Fibroblast of skin of left quadriceps (primary cell): ENCODE data around the gene PHB1.
"Not testable (repeated sequence)": the region's sequence is repeated elsewhere in the genome, so short reads cannot be mapped to it uniquely, and the experiment has no call there.

Experiments used
- DNase-seq, 2 experiments: peaks; one replicate each; pipeline ENCODE4 v3.0.0-alpha.2; 2013; ENCODE audit warnings: low read depth in 2 of 2

Gene PHB1

DNA sequence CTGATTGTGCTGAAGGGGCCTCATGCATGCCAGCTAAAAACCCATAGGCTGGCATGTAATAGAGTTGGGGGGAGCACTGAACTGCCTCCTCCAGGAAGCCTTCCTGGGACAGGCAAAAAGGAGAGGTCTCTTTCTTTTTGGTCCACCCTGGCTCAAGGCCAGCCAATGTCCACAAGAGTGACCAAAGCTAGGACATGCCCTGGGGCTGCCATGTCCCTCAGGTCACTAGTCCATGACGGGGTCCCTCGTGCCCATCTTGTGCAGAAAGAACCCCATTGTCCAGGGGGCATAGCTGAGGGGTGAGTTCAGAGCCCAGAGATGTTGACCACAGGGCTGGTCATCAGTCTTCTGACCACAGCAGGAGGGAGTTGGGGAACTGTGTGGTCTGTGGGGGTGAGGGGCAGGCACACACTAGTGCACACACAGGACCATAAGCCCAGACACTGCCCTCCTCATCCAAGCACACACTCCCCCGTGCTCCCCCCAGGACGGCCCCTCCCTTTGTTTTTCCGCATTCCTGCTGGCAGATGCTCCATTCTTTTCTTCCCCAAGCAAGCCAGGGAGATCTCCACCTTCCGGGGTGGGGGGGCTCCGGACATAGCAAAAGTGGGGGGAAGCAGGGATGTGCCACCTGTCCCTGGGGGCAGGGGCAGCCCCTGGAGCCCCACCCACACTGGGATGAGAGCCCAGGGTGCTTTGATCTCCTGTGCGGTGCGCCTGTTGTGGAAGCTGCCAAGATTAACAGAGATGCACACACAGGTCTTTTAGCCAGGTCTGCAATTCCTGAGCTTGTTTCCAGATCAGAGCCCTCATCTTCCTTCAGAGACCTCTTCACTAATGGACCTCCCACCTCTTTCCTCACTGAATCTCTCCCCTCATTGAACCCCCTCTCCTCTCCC lies 25.2 kb upstream of the PHB1 start:
- no peak for DNase-seq

DNA sequence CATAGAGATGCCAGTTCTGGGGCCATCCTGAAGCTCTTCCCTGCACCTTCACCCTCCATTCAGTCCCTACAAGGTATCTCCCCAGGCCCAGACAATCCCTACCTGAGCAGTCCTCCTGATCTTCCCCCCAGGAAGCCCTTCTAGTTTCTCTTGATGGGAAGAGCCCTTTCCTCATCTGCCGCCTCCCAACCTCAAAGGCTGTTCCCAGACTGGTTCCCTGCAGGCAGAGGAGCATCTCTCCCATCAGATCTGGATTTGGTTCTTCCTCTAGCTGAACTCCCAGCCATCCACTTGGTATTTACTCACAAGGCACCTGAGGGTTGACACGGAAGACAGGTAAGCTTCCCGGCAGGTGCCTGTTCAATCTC lies 24.6 kb upstream of the PHB1 start:
- DNase-seq, result no peak

- DNase-seq, result no peak
Observed at GRCh38 chr17:49438436-49439278, 24.0 kb upstream of the PHB1 start.

GRCh38 chr17:49437696-49438435 lies 23.2 kb upstream of the PHB1 start:
- no peak for DNase-seq

GRCh38 chr17:49436174-49436573 lies 21.5 kb upstream of the PHB1 start:
- DNase-seq, result no peak

DNA sequence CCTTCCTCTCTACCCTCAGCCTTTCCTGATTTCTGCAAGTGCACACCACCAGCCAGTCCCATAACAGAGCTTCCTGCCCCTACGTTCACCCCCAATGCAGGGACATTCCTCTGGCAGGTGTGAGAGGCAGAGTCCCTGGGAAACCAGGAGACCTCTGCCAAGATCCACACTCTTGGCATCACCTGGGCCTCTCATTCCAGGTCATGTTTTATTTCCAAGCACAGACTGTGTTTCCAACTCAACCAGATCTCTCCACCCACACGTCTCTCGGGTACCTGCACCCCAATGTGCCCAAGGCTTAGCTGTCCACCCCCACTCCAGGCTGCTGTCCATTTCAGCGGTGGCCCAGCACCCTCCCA lies 21.0 kb upstream of the PHB1 start:
- no peak for DNase-seq

GRCh38 chr17:49434821-49435670 lies 20.4 kb upstream of the PHB1 start:
- no peak for DNase-seq

GRCh38 chr17:49433000-49433694 lies 18.5 kb upstream of the PHB1 start:
- no peak for DNase-seq

DNA sequence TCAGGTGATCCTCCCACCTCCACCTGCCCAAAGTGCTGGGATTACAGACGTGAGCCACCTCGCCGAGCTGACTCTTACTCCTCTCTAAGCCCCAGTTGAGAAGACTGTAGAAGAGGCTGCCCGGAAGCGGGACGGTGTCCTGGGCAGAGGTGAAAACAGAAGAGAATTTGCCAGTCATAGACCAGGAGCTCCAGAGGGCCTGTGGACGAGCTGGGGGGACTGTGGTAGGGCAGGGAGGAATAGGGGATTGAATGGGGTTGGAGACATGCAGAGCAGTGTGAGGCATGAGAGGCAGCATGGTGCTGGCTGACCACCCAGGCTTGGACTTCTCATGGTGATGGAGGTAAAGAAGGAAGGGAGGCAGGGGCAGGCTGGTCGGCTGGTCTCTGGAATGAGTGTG lies 17.1 kb upstream of the PHB1 start:
- DNase-seq, result no peak

- no peak for DNase-seq
Observed at GRCh38 chr17:49425004-49425286, 10.3 kb upstream of the PHB1 start.

DNA sequence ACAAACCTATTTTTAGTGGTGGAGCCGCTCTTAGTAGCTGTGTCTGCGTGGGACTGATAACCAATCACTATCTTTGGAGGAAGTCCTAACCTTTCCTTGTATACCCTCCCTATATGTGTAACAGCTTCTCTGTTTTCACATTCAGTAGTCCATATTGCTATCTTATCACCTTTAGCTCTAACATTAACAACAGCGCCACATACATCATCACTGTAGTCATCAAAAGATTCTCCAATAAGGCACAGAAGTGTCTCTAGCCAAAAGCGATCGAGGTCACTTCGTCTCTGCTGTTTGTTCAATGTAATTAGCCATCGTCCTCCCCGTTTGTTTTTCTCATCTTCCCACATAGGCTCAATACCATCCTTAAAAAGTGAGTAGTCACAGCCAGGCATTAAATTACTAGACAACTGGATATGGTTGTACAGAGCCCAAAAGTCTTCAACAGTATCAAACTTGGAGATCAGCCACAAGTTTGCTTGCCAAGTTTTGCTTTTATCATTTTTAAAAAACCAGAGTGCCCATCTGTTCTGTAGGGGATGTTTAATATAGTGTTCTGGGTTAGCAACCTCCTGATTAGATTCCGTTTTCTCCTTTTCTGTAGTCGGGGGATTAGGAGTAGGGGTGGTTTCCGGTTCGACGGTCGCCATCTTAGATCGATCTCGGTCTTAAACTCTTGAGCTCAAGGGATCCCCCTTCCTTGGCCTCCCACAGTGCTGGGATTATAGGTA lies 9.8 kb upstream of the PHB1 start:
- not testable (repeated sequence) for DNase-seq

GRCh38 chr17:49422714-49423113 lies 8.0 kb upstream of the PHB1 start:
- no peak for DNase-seq

DNA sequence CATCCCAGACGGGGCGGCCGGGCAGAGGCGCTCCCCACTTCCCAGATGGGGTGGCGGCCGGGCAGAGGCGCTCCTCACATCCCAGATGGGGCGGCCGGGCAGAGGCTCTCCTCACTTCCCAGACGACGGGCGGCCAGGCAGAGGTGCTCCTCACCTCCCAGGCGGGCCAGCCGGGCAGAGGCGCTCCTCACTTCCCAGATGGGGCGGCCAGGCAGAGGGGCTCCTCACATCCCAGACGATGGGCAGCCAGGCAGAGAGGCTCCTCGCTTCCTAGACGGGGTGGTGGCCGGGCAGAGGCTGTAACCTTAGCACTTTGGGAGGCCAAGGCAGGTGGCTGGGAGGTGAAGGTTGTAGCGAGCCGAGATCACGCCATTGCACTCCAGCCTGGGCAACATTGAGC lies 5.1 kb upstream of the PHB1 start:
- not testable (repeated sequence) for DNase-seq

DNA sequence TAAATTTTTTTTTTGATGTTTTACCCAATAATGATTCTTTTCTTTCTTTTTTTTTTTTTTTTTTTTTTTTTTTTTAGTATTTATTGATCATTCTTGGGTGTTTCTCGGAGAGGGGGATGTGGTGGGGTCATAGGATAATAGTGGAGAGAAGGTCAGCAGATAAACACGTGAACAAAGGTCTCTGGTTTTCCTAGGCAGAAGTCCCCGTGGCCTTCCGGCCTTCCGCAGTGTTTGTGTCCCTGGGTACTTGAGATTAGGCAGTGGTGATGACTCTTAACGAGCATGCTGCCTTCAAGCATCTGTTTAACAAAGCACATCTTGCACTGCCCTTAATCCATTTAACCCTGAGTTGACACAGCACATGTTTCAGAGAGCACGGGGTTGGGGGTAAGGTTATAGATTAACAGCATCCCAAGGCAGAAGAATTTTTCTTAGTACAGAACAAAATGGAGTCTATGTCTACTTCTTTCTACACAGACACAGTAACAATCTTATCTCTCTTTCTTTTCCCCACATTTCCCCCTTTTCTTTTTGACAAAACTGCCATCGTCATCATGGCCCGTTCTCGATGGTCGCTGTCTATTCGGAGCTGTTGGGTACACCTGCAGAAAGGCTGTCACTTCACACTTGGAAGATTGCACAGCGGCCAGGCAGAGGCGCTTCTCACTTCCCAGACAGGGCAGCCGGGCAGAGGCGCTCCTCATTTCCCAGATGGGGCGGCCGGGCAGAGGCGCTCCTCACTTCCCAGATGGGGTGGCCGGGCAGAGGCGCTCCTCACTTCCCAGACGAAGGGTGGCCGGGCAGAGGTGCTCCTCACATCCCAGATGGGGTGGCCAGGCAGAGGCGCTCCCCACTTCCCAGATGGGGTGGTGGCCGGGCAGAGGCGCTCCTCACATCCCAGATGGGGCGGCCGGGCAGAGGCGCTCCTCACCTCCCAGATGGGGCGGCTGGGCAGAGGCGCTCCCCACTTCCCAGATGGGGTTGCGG lies 4.4 kb upstream of the PHB1 start:
- DNase-seq, result not testable (repeated sequence)

DNA sequence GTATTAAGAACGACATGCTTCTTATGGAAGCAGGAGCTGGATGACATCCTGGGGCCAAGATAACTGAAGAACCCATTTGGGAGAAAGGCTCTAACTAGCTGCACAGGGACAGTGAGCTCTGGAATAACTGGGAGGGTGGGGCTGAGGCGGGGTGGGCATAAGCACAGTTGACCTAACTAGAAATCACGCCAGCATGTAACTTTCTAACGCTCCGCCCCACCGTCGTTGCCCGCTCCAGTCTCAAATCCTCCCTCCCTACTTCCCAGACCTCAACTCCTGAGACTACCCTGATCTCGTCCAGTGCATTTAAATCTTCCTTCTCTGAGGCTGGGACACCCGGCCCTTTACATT lies 436 bp downstream of the PHB1 start:
- DNase-seq, result no peak

GRCh38 chr17:49409066-49409465 lies 5.6 kb downstream of the PHB1 start:
- DNase-seq, result no peak

DNA sequence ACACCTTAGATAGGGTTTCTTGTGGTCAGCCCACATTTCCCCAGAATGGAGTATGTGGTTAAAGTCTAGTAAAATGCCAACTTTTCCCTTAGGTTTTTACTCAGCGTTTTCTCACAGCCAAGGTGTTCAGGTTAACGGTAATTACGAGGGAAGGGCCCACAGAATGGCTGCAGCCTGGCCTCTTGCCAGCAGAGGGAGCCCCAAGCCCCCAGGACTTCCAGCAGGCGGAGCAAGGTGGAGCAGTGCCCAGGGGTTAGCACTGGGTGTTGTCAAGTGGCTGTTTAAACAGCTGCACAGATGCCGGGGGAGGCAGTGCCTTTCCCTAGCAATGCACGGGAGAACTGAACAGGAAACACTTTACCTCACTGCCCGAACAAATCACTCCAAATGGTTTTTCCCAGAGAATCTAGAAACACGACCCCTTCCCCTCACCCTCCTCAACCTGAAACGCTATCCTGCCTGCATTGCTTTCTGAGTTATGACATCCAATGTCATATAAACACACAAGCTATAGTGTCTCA lies 6.6 kb downstream of the PHB1 start:
- DNase-seq, result peak in 1 of 2 experiments; percentile 20

GRCh38 chr17:49407086-49407485 lies 7.6 kb downstream of the PHB1 start:
- DNase-seq, result no peak
